ENCODE measurements around the gene SIGLEC1. TPM values are rescaled to one million over a fixed set of nuclear protein-coding genes. Genes with fewer than 3 reads are reported as not detected.

SIGLEC1 gene
- total and polyA plus RNA-seq, 12 donors, result 1.3 to 22.4 (median 2.8) TPM

- 53 to 59% methylated on average over 6 of the region's 6 CpGs for WGBS, 2 donors
- intact Hi-C loops (cut with DNase I), result loop anchor here in 9 of 10 donors (1.0 to 10.0 kb wide), 5 partner anchors 32 to 148 kb away; no protein-coding TSS in a partner anchor
- H3K9me3 ChIP-seq, result no peaks in the 10 kb centered on the region
- no peaks in the 10 kb centered on the region for H3K27me3 ChIP-seq
- peak overlapping the region in 5 of 10 donors; percentile 9 to 75 (median 60) for H3K27ac ChIP-seq
- ATAC-seq (peak; percentile 9 to 40 (median 28)), DNase-seq (peak in 1 of 2 donors; percentile 40)
- H3K4me1 ChIP-seq, result peaks cover 3 to 56% (median 14%) of the 10 kb centered on the region in 9 donors
- TF ChIP-seq CTCF (IDR thresholded peaks at IDR 0.05), result peak in 2 of 9 donors; percentile 3 to 10
- H3K4me3 ChIP-seq, result peak overlapping the region in 3 of 10 donors; percentile 7 to 49 (median 27)
- H3K36me3 ChIP-seq, result peaks cover 0 to 6% (median 0%) of the 10 kb centered on the region in 9 donors
These were observed 2.4 kb downstream of the SIGLEC1 start for GRCh38 chr20:3710011-3710466.

- ATAC-seq (no peak), DNase-seq (no peak)
- Histone ChIP-seq H3K4me1 (peaks cover 3 to 34% (median 14%) of the 10 kb centered on the region in 9 donors), H3K4me3 (no peak overlapping the region), H3K27me3 (no peaks in the 10 kb centered on the region), H3K9me3 (no peaks in the 10 kb centered on the region), H3K36me3 (peaks cover 0 to 28% (median 0%) of the 10 kb centered on the region in 9 donors), H3K27ac (no peak overlapping the region)
- intact Hi-C loops (cut with DNase I), result loop anchor here in 1 of 10 donors (5.0 kb wide), 1 partner anchor 145 kb away; no protein-coding TSS in a partner anchor
- no peak for TF ChIP-seq CTCF (IDR thresholded peaks at IDR 0.05)
- WGBS, 2 donors, result 89 to 98% methylated on average over 3 of the region's 3 CpGs
These were observed 4.9 kb downstream of the SIGLEC1 start for GRCh38 chr20:3707508-3707899.

- H3K4me1 ChIP-seq, result peaks cover 3 to 34% (median 14%) of the 10 kb centered on the region in 9 donors
- no peak overlapping the region for H3K27ac ChIP-seq
- WGBS, 2 donors, result 83 to 86% methylated on average over 10 of the region's 10 CpGs
- DNase-seq (peak in 1 of 2 donors; percentile 33), ATAC-seq (peak in 5 of 8 donors; percentile 27 to 78 (median 64))
- intact Hi-C loops (cut with DNase I), result loop anchor here in 1 of 10 donors (5.0 kb wide), 1 partner anchor 145 kb away; no protein-coding TSS in a partner anchor
- H3K36me3 ChIP-seq, result peaks cover 0 to 28% (median 0%) of the 10 kb centered on the region in 9 donors
- no peaks in the 10 kb centered on the region for H3K27me3 ChIP-seq
- no peaks in the 10 kb centered on the region for H3K9me3 ChIP-seq
- H3K4me3 ChIP-seq, result no peak overlapping the region
- no peak for TF ChIP-seq CTCF (IDR thresholded peaks at IDR 0.05)
These were observed 5.5 kb downstream of the SIGLEC1 start for GRCh38 chr20:3706774-3707507.

- H3K27me3 ChIP-seq, result no peaks in the 10 kb centered on the region
- intact Hi-C loops (cut with DNase I), result loop anchor here in 1 of 10 donors (5.0 kb wide), 1 partner anchor 144 kb away; no protein-coding TSS in a partner anchor
- ATAC-seq, result peak in 1 of 8 donors; percentile 24
- no peaks in the 10 kb centered on the region for H3K9me3 ChIP-seq
- no peak for DNase-seq
- 96% methylated on average over 31 of the region's 31 CpGs for WGBS, 2 donors
- peaks cover 3 to 28% (median 12%) of the 10 kb centered on the region in 9 donors for H3K4me1 ChIP-seq
- H3K27ac ChIP-seq, result no peak overlapping the region
- TF ChIP-seq CTCF (IDR thresholded peaks at IDR 0.05), result no peak
- no peak overlapping the region for H3K4me3 ChIP-seq
- H3K36me3 ChIP-seq, result peaks cover 0 to 36% (median 0%) of the 10 kb centered on the region in 9 donors
These were observed 6.2 kb downstream of the SIGLEC1 start for GRCh38 chr20:3705970-3706739.
